Activated CD8-positive, alpha-beta memory T cell treated with anti-CD3 and anti-CD28 coated beads for 1 hour (primary cell): ENCODE measurements around the gene RNASEH1.

Experiments
- DNase-seq, 2 donors: peaks; one replicate each; pipeline ENCODE4 v3.0.0-alpha.2; 2020; ENCODE audit warnings: low read depth in 1 of 2; ENCODE audit errors: extremely low read depth in 1 of 2

The RNASEH1 gene, protein sequence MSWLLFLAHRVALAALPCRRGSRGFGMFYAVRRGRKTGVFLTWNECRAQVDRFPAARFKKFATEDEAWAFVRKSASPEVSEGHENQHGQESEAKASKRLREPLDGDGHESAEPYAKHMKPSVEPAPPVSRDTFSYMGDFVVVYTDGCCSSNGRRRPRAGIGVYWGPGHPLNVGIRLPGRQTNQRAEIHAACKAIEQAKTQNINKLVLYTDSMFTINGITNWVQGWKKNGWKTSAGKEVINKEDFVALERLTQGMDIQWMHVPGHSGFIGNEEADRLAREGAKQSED

DNA sequence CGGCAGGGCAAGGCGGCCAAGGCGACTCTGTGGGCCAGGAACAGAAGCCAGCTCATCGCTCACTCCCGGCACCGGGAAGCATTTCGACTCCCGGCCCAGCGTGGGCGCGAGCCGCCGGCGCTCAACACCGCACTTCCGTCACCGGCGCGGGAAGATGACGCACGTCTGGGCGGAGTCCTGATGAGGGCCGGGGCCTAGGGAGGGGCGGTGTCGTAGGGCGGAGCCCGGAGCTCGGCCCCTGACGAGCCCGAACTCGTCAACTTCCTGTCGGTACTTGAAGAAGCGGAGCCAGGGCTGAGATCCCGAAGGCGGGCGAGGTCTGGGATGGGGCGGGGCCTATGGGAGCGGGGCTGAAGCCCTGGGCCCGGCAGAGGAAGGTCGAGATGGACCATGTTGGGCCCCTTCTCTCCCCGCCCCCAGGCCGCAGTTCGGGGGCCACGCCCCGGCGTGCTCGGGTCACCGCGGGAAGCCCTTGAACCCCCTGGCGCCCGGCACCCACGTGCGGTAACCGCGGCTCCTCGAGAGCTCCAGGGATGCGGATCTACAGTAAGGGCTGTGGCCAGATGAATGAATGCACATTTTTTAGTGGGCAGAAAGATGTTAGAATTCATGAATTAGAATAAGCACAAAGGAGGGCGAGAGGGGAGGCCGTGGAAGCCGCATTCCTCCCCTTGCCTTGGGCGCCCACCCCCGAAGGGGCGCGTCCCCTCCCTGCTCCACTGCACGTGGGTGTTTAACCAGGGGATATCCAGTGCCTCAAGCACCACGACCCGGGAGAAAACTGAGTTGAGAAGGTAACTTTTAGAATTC is at the start of gene RNASEH1:
RNASEH1 (minus strand) TSS at position 129 of the 810 bp plus-strand sequence; CDS start at position 56, 73 bp downstream.
- DNase-seq, result peak; percentile 97 to 99

DNA sequence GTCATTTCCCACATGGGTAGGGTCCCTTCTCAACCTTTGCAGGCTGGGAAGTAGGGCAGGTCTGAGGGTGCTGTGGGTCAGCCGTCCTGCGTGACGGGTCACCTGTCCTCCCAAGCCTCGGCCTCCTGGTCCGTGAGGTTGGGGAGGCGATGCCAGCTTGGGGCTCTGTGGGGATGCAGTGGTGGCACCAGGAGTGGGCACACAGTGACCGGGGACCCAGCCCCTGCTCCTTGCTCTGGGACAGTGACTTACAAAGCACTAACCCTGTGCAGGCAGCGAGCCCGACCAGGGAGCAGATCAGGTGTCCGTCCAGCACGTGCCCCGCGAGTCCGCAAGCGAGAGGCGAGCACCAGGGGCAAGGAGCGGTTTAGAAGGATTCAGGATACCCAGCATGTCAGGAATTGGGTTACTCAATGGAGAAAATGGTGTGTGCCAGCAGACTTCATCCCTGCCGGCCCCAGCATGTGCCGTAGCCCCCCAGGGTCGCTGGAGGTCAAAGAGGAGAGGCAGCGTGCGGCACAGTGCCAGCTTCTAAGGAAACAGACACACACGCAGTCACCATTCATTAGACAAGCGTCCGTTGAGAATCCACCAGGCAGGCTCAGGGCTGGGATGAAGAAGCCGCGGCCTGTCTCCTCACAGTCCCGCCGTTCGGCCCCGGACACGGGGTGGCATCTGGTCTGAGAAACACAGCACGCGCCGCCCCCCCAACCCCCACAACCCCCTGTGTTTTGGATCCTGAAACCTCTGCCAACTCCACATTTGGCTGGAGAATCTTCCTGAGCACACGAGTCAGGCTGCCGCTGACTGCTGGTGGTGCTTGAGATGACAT is 48.5 kb upstream of the RNASEH1 start:
- DNase-seq, result no peak

DNA sequence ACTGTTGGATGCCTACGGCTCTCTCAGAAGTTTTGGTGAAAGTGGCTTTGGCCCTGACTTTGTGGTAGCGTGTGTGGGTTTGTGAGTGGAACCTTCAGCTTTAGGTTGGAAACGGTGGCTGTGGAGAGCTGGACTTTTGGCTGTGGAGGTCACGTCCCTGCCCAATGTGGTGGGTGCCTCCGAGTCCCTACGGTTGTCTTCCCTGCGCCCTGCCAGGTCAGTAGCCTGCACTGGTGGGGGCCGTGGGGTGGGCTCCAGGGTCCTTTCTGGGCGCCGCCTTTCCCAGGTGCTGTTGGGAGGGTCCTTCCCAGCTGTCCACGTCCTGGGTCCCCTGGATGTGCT is 47.9 kb upstream of the RNASEH1 start:
- DNase-seq, result no peak

DNA sequence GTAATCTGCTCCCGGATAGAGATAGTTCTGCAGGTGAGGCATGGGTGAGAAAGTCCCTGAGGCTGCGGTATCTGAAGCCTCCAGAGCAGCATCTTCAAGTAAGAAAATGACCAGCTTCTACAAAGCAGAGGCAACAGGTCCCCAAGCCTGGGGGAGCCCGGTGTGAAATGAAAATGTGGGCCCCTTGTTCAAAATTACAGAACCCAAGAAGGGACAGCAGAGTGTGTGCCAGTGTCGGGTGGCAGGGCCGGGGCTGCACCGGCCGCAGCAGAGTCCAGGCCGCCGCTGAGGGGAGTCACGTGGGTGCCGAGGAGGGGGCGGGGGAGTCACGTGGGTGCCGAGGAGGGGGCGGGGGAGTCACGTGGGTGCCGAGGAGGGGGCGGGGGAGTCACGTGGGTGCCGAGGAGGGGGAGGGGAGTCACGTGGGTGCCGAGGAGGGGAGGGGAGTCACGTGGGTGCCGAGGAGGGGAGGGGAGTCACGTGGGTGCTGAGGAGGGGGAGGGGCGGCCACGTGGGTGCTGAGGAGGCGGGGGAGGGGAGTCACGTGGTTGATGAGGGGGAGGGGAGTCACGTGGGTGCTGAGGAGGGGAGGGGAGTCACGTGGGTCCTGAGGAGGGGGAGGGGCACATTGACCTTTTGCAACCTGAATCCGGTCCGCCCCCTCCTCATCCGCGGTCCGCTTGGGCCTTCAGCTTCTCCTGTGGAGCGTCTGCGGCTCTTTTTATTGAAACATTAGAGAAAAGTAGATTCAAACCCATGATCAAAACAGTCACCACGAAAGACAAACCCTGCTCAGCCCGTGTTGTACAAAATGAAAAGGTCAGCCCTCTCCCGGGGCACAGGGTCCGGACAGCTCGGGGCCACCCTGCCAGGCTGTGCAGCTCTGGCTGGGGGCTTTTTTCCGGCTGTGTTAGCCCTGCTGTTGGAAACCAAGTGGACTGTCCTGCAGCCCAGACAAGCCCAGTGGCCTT is 47.1 kb upstream of the RNASEH1 start:
- no peak for DNase-seq

DNA sequence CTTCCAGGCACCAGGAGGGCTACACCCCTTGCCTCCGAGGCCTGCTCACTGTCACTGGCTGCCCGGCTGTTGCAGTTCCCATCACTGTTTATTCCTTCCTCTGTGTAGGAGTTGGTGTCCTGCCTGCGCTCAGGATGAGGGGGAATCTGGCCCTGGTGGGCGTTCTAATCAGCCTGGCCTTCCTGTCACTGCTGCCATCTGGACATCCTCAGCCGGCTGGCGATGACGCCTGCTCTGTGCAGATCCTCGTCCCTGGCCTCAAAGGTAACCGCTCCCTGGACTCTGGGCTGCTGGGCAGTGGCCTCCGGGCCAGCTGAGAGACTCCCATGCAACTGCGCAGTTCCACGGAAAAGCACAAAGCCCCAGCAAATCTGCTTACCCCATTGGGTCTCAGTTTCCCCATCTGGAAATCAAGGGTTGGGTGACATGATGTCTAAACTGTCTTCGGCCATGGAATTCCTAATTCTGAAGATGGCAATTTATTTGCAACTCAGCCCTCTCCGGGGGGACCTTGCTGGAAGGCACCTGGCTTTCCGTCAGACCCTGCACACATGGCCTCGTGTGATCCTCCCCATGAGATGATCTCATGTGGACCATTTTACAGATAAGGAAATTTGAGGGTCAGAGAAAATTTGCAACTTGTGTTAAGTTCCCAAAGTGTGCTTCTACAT is 46.2 kb upstream of the RNASEH1 start:
- no peak for DNase-seq

DNA sequence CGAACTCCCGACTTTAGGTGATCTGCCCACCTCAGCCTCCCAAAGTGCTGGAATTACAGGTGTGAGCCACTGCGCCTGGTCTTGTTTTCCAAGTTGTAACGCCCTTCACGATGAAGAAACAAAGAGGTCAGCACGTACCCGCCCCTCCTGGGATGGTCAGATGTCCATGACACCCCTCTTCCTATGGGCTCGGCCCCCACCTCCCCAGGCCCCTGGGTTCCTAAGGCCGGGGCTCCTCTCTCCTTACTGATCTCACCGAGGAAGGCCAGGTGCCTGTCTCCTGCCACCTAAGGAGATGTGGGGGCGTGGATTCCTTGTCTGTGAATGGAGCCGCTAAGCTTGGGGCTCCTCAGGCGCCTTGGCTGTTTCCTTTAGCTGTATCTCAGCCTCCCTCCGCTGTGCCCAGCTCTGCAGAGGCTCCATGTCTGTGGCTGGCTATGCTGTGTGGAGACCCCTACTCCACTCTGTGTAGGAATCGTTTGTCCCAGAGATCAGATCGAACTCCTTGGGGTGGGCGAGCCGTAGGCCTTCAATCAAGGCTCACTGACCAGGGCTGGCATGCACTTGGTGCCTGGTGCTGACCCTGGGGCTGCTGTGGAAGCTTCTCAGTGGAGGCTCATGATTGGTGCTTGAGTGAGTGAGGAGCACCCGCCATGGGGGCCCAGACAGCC is 45.5 kb upstream of the RNASEH1 start:
- no peak for DNase-seq

DNA sequence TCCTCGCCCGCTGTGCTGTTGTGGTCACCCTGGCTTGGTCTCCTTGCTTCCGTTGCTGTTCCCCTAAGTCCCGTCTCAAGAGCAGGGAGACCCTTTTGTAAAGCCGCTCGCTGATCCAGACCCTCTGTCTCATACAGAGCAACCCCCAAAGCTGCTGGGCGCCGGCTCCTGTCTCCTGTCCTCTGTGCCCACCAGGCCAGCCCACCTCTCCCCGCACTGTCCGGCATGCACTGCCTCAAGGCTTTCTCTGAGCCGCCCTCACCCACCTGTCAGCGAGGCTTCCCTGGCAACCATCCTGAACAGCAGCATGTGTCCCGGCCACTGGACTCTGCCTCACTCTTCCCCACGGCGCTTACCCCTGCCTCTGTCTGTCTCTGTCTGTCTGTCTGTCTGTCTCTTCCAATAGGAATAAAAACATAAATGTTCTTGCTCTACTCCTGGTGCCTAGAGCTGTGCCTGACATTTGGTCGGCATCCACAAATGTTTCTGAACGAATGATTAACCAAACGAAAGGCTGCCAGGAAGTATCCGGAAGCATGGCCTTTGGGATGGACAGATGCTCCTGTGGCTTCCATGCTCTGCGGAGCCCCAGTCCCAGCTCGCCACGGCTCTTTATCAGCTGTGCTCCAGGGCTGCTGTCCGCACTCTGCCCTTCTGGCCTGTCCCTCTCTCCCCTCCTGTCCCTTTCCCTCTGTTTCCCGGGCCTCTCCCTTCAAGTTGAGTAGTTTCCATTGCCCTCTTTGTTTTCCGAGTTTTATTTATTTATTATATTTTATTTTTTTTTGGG is 44.6 kb upstream of the RNASEH1 start:
- DNase-seq, result no peak

DNA sequence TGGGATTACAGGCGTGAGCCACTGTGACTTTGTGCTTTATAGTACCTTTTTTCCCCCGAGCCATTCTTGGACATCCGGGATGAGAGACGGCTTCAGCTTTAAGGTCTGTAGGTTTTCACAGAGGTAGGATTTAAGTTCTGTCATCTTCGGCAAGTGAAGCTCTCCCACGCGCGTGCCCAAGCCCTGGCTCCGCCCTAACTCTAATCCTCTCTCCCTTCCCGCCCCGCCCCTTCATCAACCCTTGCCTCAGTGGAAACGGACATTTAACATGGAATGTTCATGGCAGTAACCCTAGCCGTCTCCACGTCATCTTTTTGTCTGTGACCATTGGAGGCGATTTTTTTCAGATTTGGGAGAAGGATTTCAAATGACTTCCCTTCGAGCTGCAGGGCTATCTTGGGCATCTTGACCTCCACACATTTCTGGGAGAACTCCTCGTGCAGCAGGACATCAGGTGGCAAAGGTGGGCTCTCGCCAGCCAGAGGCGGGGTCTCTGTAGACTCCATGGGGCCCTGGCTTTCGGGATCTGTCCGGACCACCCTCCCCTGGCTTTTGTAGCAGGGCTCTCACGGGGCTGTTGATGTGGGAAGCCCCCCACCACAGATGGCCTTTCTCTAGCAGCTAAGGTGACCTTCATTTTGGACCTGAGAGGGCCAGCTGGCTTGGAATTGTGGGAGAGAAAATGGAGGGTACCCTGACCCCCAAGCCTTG is 43.6 kb upstream of the RNASEH1 start:
- no peak for DNase-seq

DNA sequence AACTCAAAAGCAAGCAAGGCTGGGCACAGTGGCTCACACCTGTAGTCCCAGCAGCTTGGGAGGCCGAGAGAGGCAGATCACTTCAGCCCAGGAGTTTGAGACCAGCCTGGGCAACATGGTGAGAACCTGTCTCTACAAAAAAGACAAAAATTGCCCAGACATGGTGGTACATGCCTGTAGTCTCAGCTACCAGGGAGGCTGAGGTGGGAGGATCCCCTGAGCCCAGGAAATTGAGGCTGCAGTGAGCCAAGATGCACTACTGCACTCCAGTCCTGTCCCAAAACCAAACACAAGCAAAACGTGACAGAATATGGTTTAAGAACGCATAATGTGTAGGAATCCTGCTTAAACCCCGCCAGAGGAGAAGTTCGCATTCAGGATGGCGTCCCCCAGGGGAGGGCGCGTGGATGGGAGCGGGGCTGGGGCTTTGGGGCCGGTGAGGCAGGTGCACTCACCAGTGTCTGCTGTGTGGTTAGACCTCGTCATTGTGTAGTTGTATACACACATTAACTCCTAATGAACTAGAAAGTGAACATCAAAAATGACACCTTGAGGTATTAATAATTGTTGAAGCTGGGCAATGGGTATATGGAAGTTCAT is 42.2 kb upstream of the RNASEH1 start:
- no peak for DNase-seq

DNA sequence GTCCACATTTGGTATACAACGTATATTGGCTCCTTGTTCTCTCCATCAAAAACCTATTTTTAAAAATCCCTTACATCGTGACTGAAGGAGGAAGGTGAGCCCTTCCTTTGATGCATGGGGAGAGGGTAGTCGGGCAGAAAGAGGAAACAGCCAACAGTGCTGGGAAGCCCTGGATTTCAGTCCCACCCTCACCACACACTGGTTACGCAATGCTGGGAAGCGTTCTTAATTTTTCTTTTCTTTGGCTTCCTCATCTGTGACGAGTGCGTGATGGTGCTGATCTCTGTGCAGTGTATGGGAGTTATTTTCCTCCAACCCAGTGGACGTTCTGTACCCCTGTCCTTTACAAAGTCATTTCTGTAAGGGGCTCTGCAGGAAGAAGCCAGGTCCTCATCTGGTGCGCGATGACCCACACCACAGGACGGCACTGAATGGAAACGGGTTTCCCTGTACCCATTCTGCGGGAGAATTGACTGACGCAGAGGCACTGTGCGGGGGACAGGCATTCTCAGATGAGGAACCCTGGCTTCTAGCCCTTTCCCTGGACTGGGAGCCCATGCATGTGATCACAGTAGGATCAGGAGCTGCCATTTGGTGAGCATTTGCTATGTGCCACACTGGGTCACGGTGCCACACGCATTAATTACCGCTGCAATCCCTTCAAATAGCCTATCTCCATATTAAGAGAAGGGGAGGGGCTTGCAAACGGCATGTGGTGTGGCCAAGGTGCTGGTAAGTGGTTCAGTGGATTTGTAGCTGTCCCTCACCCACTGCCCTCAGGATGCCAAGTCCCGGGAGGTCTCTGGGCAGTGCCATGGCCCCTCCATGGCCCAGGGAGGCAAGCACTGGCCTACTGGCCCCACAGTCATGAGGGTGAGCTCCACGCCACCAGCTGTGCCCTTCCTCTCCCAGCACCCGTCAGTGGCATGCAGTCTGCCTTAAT is 41.0 kb upstream of the RNASEH1 start:
- no peak for DNase-seq

DNA sequence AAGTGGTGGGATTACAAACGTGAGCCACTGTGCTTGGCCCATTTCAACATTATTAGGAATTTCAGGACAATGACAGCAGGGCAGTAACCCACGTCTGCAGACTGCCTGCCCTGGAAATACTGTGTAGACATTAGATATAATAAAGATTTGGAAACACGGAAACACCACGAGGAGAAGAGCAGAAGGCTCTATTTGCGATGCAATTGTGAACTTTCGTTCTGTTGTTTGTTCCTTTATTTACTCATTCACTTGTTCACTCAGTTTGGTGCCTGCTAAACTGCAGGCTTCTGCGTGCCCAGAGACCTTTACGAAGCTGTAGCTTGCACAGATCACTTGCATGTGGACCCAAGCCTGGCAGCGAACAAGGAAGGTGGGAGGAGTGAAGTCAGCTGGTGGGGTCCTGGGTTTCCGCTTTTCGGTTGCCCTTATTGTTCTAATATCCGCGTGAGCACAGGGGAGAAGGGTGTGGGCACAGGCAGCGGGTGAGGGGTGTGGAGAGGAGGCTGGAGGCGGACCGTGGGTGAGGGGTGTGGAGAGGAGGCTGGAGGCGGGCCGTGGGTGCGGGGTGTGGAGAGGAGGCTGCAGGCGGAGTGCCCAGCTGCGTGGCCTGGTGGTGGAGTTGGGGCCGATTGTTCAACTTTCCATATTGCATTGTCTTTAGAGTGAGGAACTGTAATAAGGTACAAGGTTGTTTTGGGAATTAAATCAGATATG is 40.2 kb upstream of the RNASEH1 start:
- no peak for DNase-seq

DNA sequence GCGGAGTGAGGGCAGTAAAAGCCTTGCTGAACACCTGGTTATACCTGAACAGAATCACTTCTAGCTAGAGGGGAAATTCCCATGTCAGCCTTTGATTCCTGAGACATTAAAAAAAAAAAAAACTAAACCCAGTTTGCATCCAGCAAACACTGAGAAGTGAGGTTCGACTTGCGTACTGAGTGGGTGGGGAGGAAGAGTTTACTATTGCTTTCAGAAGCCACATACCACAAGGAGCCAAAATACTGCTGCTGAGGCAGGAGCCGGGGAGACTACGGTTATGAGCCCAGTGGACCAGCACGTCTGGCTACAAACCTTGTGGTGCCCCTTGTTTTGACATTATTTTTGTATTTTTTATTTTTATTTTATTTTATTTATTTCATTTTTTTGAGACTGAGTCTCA is 39.4 kb upstream of the RNASEH1 start:
- DNase-seq, result no peak

DNA sequence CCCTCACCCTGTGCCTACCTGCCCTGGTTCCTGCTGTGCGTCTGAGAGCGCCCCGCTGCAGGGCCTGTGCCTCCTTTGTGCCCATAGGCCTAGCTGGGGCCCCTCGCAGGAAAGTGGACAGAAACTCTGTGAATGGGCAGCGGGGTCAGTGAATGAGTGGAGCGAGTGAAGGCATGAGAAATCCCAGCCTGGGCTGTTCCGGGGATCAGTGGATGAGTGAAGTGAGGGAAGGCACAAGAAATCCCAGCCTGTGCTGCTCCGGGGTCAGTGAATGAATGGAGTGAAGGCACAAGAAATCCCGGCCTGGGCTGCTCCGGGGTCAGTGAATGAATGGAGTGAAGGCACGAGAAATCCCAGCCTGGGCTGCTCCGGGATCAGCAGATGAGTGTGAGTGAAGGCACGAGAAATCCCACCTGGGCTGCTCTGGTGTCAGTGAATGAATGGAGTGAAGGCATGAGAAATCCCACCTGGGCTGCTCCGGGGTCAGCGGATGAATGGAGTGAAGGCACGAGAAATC is 38.8 kb upstream of the RNASEH1 start:
- no peak for DNase-seq

DNA sequence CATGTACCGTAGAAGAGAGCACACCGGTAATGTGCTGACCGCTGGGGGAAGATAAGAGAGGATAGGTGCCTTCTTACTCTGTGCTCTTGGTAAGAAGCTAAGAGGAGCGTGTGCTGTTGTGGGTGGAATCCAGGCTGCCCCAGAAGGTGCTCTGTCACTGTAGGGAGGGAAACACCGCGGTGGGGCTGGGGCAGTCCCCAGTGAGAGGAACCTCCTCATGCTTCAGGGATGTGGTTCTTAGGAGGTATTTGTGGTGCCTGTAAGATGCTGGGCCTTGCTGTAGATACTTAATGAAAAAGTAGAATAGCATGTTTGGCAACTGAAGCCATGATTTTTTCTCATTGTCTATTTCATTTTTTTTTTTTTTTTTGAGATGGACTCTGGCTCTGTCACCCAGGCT is 37.9 kb upstream of the RNASEH1 start:
- DNase-seq, result no peak

DNA sequence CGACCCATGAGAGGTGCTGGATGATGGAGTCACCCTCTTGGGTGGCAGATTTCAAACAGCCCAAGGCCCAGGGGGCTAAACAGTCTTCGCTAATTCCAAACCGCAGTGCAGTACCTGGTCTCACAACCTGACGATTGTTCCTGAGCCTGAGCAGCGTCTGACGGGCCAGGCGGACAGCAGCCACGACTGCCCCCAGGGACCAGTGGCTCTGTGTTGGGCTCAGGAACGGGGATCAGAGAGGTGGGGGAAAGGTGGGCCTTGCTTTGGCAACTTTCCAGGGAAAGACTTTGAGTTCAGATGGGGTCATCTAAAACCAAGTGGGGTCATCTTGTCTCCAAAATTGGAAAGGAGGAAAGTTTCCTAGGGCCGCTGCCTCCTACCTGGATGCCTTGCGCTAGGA is 37.3 kb upstream of the RNASEH1 start:
- DNase-seq, result no peak
